ENCODE measurements around the gene AFAP1.

Gene AFAP1

GRCh38 chr4:7803992-7804755 is 135.5 kb downstream of the AFAP1 start:
- DNase-seq (ENCODE audit: insufficient read length, low spot score) (peak; percentile 65), FAIRE-seq (no peak)
- TF ChIP-seq POLR2A (IDR thresholded peaks at IDR 0.05; ENCODE audit: low read depth, low read length): no peak

DNA sequence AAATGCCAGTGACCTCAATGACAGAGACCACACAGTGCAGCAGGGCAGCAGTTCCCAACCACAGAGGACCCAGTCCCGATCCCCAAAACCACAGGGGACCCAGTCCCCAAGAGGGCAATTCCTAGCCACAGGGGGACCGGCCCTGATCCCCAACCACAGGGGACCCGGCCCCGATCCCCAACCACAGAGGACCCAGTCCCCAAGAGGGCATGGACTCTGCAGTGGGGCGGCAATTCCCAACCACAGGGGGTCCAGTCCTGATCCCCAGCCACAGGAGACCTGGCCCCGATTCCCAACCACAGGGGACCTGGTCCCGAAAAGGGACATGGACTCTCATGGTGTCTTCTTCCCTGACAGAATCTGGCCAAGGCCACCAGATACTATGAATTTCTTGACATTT is 136.3 kb downstream of the AFAP1 start:
- FAIRE-seq: no peak
- TF ChIP-seq POLR2A (IDR thresholded peaks at IDR 0.05; ENCODE audit: low read depth, low read length): no peak
- no peak for DNase-seq (ENCODE audit: insufficient read length, low spot score)

DNA sequence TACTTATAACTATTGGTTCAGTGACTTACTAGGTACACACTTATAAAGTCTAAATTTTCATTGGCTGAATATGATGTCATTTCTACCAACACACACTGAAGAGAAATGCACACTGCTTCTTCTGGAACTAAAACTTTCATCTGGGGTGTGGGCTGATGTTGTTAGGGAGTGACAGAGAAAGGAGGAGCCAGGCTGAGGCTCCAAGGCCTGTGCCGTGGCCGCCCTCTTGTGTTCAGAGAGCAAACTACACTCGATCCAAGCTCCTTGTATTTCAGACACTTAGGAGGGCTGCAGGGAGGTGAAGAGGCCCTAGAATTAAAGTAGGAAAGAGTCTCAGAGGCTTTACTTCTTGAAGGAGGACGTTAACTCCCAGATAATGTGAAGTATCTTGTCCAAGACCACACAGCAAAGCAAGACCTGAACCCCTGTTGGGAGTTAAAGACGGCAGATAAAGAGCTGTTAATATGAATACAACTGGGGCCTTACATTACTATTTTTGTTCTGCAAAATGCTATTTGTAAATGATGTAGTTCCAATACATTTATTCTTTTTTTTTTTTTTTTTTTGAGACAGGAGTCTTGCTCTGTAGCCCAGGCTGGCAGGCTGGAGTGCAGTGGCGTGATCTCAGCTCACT is 137.5 kb downstream of the AFAP1 start:
- DNase-seq (ENCODE audit: insufficient read length, low spot score) (peak; percentile 63), FAIRE-seq (no peak)
- no peak for TF ChIP-seq POLR2A (IDR thresholded peaks at IDR 0.05; ENCODE audit: low read depth, low read length)

DNA sequence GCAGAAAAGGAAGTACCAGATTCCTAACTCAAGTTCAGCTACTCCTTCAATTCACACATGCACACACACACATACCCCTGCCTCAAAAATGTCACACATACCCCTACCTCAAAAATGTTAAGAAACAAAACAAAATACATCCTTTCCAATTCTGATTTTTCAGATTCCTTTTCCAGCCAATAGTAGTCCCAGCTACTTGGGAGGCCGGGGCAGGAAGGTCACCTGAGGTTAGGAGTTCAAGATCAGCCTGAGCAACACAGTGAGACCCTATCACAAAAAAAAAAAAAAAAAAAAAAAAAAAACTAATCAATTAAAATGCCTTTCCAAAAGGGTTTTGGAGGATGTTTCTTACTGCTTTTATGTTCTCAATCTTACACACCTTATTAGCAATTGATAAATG is 138.0 kb downstream of the AFAP1 start:
- FAIRE-seq (no peak), DNase-seq (ENCODE audit: insufficient read length, low spot score) (no peak)
- no peak for TF ChIP-seq POLR2A (IDR thresholded peaks at IDR 0.05; ENCODE audit: low read depth, low read length)

- TF ChIP-seq POLR2A (IDR thresholded peaks at IDR 0.05; ENCODE audit: low read depth, low read length): no peak
- no peak for DNase-seq (ENCODE audit: insufficient read length, low spot score)
- no peak for FAIRE-seq
Measured at GRCh38 chr4:7801001-7801400, 138.7 kb downstream of the AFAP1 start.

DNA sequence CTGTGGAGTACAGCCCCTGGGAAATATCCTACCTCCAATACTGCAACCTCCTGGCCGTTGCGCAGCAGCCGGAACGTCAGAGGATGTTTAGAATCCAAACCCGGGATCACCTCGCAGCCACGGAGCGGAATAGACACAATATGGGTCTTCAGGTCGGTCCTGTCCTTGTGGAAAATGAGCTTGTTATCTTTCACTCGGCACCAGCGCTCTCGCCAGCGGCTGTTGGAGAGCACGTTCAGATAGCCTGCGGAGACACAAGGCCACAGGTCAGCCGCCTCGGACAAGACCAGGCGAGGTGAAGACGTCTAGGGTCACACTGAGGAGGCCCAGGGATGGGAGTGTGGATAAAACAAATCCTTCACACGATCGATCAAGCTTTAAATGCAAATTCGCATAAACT is 139.3 kb downstream of the AFAP1 start:
- no peak for TF ChIP-seq POLR2A (IDR thresholded peaks at IDR 0.05; ENCODE audit: low read depth, low read length)
- DNase-seq (ENCODE audit: insufficient read length, low spot score) (no peak), FAIRE-seq (no peak)

DNA sequence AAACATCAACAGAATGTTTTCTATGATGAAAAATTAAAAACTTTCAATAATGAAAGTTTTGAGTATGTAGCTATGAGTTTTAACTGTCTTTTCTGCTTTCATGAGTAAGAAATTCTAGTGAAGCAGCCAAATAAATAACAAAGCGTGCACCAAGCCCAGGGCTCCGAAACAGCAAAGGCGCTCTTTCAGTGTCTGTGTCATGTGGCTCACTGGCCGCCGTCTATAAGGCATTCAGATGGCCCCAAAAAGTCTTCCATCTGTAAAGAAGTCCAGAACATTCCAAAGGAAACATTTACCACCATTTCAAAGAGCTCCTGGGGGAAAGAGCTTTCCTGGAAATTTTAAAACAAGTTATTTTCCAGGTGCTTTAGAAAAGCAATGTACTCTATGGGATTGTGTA is 139.9 kb downstream of the AFAP1 start:
- FAIRE-seq (no peak), DNase-seq (ENCODE audit: insufficient read length, low spot score) (no peak)
- TF ChIP-seq POLR2A (IDR thresholded peaks at IDR 0.05; ENCODE audit: low read depth, low read length): no peak

DNA sequence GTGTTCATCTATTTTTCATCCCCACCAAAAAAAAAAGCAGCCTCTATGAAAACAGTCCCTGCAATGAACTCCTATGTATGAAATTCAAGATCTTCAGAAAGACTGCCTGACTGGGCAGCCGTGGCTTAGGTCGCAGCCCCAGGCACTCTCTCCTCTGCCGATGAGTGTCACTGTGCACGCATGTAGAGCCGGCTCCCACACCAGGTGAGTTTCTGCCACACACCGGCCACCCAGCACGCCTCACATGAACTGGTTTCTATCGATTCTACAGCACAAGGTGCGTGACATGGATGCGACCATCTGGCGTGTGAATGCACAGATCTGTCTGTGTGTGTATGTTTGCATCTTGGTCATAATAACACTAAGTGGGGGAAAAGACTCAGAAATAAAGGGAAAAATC is 140.4 kb downstream of the AFAP1 start:
- FAIRE-seq: no peak
- TF ChIP-seq POLR2A (IDR thresholded peaks at IDR 0.05; ENCODE audit: low read depth, low read length): no peak
- no peak for DNase-seq (ENCODE audit: insufficient read length, low spot score)

- no peak for TF ChIP-seq POLR2A (IDR thresholded peaks at IDR 0.05; ENCODE audit: low read depth, low read length)
- no peak for DNase-seq (ENCODE audit: insufficient read length, low spot score)
- FAIRE-seq: no peak
Measured at GRCh38 chr4:7798178-7798995, 141.3 kb downstream of the AFAP1 start.

GRCh38 chr4:7797330-7797729 is 142.3 kb downstream of the AFAP1 start:
- DNase-seq (ENCODE audit: insufficient read length, low spot score) (no peak), FAIRE-seq (no peak)
- TF ChIP-seq POLR2A (IDR thresholded peaks at IDR 0.05; ENCODE audit: low read depth, low read length): no peak

DNA sequence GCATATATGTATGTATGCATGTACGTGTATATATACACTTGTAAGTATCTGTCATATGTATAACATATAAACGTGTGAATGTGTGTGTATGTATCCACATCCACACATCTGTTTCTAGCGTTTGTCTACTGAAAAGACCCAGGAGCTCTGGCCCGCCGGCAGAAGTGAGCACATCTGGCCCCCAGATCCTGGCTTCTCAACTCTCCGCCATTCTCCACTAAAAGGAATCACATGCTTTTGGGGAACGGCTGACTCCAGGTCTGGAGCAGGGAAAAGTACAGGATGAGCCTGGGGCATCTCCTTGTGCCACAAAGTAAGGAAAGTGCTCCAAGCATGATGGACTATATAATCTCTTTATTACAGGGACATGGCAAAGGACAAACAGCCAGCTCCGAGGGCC is 143.7 kb downstream of the AFAP1 start:
- FAIRE-seq (no peak), DNase-seq (ENCODE audit: insufficient read length, low spot score) (no peak)
- no peak for TF ChIP-seq POLR2A (IDR thresholded peaks at IDR 0.05; ENCODE audit: low read depth, low read length)

GRCh38 chr4:7793186-7793585 is 146.5 kb downstream of the AFAP1 start:
- DNase-seq (ENCODE audit: insufficient read length, low spot score) (no peak), FAIRE-seq (no peak)
- TF ChIP-seq POLR2A (IDR thresholded peaks at IDR 0.05; ENCODE audit: low read depth, low read length): no peak

GRCh38 chr4:7792616-7793015 is 147.0 kb downstream of the AFAP1 start:
- FAIRE-seq (no peak), DNase-seq (ENCODE audit: insufficient read length, low spot score) (no peak)
- TF ChIP-seq POLR2A (IDR thresholded peaks at IDR 0.05; ENCODE audit: low read depth, low read length): no peak

DNA sequence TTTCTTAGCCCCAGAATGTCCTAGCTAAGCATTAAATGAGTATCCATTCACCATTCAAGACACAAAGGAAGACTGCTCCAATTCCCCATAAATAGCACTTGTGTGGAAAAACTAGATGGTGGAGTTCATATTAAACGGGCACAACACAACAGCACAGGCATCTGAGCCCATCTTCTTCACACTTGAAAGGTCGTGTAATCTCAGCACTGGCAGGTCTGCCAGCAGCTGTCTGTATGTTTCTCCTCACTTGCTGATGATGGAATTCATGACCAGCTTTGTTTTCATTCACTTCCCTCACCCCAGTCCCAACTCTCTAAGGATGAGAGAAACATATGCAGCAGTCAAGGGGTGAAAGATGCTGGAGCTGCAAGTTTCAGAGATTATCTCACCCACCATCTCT is 148.7 kb downstream of the AFAP1 start:
- TF ChIP-seq POLR2A (IDR thresholded peaks at IDR 0.05; ENCODE audit: low read depth, low read length): no peak
- FAIRE-seq (no peak), DNase-seq (ENCODE audit: insufficient read length, low spot score) (no peak)
